Activated CD8-positive, alpha-beta memory T cell treated with anti-CD3 and anti-CD28 coated beads, Interleukin-2, amount 50 U/mL, for 24 hours (primary cell): ENCODE data around the gene TP53BP2.
"Not testable (repeated sequence)": the region's sequence is repeated elsewhere in the genome, so short reads cannot be mapped to it uniquely, and the experiment has no call there.

Source experiments
- DNase-seq: peaks from one replicate; pipeline ENCODE4 v3.0.0-alpha.2; 2020; ENCODE audit errors: extremely low read depth

The TP53BP2 gene, protein sequence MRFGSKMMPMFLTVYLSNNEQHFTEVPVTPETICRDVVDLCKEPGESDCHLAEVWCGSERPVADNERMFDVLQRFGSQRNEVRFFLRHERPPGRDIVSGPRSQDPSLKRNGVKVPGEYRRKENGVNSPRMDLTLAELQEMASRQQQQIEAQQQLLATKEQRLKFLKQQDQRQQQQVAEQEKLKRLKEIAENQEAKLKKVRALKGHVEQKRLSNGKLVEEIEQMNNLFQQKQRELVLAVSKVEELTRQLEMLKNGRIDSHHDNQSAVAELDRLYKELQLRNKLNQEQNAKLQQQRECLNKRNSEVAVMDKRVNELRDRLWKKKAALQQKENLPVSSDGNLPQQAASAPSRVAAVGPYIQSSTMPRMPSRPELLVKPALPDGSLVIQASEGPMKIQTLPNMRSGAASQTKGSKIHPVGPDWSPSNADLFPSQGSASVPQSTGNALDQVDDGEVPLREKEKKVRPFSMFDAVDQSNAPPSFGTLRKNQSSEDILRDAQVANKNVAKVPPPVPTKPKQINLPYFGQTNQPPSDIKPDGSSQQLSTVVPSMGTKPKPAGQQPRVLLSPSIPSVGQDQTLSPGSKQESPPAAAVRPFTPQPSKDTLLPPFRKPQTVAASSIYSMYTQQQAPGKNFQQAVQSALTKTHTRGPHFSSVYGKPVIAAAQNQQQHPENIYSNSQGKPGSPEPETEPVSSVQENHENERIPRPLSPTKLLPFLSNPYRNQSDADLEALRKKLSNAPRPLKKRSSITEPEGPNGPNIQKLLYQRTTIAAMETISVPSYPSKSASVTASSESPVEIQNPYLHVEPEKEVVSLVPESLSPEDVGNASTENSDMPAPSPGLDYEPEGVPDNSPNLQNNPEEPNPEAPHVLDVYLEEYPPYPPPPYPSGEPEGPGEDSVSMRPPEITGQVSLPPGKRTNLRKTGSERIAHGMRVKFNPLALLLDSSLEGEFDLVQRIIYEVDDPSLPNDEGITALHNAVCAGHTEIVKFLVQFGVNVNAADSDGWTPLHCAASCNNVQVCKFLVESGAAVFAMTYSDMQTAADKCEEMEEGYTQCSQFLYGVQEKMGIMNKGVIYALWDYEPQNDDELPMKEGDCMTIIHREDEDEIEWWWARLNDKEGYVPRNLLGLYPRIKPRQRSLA

GRCh38 chr1:223845810-223846682, at the start of gene TP53BP2:
Gene TP53BP2 (minus strand): TSS chr1:223845947. CDS start chr1:223845680, 267 bp downstream.
- peak; percentile 53 for DNase-seq

GRCh38 chr1:223890494-223890893, 44.7 kb upstream of the TP53BP2 start:
- not testable (repeated sequence) for DNase-seq

DNA sequence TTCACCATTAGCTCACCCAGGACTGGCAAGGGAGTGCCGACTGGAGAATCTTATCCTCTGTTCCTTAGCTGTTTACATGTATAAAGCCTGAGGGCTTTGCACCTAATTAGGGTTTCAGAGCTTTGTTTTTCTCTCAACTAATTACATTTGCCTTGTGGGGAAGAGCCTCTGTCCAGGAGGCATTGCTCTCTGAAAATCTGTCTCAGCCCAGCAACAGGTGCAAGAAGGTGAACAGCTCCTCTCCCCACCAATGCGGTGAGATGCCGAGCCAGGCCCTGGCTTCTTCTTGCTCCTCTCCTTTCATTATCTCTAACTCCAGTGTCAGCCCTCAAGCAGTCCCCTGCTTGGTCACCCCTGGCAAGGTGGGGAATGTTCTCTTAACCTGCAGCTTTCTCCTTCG, 43.6 kb upstream of the TP53BP2 start:
- not testable (repeated sequence) for DNase-seq

GRCh38 chr1:223887747-223888418, 42.1 kb upstream of the TP53BP2 start:
- DNase-seq: no peak

- no peak for DNase-seq
Measured at GRCh38 chr1:223886516-223886921, 40.8 kb upstream of the TP53BP2 start.

GRCh38 chr1:223885614-223886013, 39.9 kb upstream of the TP53BP2 start:
- no peak for DNase-seq

DNA sequence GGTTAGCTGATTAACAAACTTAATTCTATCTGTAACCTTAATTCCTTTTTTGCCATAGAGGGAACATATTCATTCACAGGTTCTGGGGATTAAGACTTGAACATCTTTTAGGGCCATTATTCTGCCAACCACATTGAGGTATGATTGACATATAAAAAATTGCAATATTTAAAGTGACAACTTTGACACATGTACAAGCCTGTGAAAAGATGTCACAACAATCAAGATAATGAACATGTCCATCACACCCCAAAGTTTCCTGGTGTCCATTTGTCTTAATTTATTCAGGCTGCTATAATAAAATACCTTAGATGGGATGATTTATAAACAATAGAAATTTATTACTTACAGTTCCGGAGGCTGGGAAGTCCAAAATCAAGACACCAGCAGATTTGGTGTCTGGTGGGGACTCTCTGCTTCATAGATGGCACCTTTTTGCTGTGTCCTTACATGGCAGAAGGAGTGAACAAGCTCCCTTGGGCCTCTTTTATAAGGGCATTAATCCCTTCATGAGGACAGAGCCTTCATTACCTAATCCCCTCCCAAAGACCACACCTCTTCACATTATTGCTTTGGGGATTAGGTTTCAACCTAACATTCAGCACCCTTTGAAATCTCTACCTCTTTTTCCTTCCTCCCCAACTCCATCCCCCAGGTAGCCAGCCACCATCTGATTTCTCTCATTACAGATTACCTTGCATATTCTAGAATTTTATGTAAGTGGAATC, 33.0 kb upstream of the TP53BP2 start:
- no peak for DNase-seq

DNA sequence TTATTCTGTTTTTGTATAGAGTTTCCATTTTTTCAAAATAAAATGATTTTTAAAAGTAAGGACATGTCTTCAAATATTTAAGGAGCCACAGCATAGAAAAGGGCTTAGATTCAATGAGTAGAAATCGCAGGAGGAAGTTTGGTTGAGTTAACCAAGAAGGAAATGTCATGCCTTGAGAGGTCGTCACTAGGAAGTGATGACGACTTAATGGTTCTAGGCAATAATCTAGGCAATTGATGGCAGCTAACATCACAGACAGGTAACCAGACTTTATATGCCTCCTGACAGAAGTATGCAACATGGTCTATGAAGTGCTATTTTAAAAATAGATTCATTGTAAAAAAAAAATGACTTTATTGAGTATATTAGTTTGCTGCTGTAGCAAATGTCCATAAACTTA, 32.1 kb upstream of the TP53BP2 start:
- DNase-seq: no peak

DNA sequence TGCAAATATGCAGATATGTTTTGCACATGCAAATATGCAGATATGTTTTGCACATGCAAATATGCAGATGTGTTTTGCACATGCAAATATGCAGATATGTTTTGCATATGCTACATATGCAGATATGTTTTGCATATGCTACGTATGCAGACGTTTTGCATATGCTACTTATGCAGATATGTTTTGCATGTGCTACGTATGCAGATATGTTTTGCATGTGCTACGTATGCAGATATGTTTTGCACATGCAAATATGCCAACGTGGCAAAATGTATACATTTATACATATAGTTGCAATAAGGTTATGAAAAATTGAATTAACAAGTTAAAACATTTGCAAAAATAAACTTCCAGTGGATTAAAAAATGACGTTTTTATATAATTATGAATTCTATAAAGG, 30.8 kb upstream of the TP53BP2 start:
- DNase-seq: no peak

- DNase-seq: no peak
Measured at GRCh38 chr1:223873044-223873443, 27.3 kb upstream of the TP53BP2 start.

GRCh38 chr1:223872308-223872901, 26.7 kb upstream of the TP53BP2 start:
- no peak for DNase-seq

DNA sequence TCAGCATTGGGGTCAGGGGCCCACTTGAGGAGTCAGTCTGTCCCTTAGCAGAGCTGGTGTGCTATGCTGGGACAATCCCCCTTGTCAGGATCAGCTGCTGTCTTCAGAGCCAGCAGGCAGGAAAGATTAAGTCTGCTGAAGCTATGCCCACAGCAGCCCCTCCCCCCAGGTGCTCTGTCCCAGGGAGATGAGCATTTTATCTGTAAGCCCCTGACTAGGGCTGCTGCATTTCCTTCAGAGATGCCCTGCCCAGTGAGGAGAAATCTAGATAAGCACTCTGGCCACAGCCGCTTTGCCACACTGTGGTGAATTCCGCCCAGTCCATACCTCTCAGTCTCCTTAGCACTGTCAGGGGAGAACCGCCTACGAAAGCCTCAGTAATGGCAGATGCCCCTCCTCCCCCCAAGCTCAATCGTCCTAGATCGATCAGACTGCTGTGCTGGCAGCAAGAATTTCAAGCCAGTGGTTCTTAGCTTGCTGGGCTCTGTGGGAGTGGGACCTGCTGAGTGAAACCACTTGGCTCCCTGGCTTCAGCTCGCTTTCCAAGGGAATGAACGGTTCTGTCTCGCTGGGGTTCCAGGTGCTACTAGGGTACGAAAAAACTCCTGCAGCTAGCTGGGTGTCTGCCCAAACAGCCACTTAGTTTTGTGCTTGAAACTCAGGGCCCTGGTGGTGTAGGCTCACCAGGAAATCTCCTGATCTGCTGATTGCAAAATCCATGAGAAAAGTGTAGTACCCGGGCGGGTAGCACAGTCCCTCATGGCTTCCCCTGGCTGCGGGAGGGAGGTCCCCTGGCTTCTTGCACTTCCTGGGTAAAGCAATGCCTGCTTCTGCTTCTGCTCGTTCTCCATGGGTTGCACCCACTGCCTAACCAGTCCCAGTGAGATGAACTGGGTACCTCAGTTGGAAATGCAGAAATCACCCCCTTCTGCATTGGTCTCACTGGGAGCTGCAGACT, 25.1 kb upstream of the TP53BP2 start:
- DNase-seq: no peak

DNA sequence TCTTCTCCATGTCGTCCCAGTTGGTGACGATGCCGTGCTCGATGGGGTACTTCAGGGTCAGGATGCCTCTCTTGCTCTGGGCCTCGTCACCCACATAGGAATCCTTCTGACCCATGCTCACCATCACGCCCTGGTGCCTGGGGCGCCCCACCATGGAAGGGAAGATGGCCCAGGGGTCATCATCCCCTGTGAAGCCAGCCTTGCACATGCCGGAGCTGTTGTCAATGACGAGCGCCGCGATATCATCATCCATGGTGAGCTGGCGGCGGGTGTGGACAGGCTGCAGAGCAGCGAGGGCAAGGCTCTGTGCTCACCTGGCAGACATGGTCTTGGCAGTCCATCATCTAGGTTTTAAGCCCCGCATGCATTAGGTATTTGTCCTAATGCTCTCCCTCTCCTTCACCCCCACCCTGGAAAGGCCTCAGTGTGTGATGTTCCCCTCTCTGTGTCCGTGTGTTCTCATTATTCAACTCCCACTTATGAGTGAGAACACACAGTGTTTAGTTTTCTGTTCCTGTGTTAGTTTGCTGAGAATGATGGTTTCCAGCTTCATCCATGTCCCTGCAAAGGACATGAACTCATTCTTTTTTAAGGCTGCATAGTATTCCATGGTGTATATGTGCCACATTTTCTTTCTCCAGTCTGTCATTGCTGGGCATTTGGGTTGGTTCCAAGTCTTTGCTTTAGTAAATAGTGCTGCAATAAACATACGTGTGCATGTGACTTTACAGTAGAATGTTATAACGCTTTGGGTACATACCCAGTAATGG, 19.0 kb upstream of the TP53BP2 start:
- not testable (repeated sequence) for DNase-seq

DNA sequence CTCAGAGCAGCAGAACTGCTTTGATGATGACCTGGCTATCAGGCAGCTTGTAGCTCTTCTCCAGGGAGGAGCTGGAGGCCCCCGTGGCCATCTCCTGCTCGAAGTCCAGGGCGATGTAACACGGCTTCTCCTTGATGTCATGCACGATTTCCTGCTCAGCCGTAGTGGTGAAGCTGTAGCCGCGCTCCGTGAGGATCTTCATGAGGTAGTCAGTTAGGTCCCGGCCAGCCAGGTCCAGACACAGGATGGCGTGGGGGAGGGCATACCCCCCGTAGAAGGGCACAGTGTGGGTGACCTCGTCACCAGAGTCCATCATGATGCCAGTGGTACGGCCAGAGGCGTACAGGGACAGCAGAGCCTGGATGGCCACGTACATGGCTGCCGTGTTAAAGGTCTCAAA, 18.3 kb upstream of the TP53BP2 start:
- no peak for DNase-seq

- no peak for DNase-seq
Measured at GRCh38 chr1:223861904-223862303, 16.2 kb upstream of the TP53BP2 start.

DNA sequence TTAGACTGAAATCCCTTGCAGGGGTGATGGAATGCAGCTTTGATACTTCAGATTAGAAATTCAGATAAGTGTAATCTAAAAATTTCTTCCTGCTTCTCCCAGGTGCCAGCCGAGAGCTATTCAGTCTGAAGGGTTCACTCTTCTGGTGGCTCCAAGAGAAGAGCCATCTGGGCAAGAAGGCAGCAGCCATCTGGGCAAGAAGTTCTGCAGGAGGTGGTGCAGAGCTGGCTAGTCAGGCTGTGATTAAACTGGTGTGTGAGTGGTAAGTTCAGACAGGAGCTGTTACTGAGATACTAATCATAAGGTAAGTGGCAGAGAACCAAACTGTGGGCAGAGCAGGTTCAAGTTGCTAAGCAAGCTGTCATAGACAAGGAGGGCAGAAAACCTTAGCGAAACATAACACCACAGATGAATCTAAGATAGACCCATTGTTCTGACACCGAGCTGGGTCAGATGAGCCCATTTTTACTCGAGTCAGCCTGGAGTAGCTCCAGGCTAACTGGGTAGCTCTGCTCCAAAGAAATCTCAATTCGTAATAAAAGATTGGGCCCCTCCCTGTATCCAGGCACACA, 14.4 kb upstream of the TP53BP2 start:
- no peak for DNase-seq

- DNase-seq: no peak
Measured at GRCh38 chr1:223859058-223859457, 13.3 kb upstream of the TP53BP2 start.
